Tibial artery (tissue), 4 donors: ENCODE measurements around the gene SLC8A3.

Experiments used
- DNase-seq, 2 donors: peaks; one replicate each; pipeline ENCODE4 v3.0.0-alpha.2; 2019
- H3K27ac ChIP-seq, 2 donors: fragments of 200-600 bp; sonication (generic) in 1 of 2; 1 replicate in 1 of 2; 2 replicates in 1 of 2; pipeline ENCODE4 v1.5.1; 2018 to 2019; ENCODE audit warnings: mild to moderate bottlenecking in 1 of 2
- H3K27me3 ChIP-seq, 2 donors: fragments of 200-600 bp; sonication (generic) in 1 of 2; one replicate each; pipeline versions ENCODE4 v1.5.1 to v1.6.0; 2016 to 2019
- H3K36me3 ChIP-seq, 3 donors: fragments of 200-600 bp; sonication (generic) in 2 of 3; one replicate each; pipeline ENCODE4 v1.5.1; 2016 to 2019; ENCODE audit warnings: mild to moderate bottlenecking in 2 of 3
- H3K4me1 ChIP-seq, 4 donors: fragments of 200-600 bp; sonication (generic) in 2 of 4; 1 replicate in 3 of 4; 2 replicates in 1 of 4; pipeline ENCODE4 v1.5.1; 2016 to 2019
- H3K4me3 ChIP-seq, 2 donors: fragments of 200-600 bp; sonication (generic) in 1 of 2; 1 replicate in 1 of 2; 2 replicates in 1 of 2; pipeline ENCODE4 v1.5.1; 2018 to 2019; ENCODE audit warnings: mild to moderate bottlenecking in 2 of 2
- H3K9me3 ChIP-seq, 3 donors: fragments of 200-600 bp; sonication (generic) in 1 of 3; one replicate each; pipeline ENCODE4 v1.5.1; 2016 to 2019
- CTCF ChIP-seq, 2 experiments: fragments of 200-600 bp in 1 of 2; fragments of 450-650 bp in 1 of 2; IDR thresholded peaks; one replicate each; pipeline ENCODE4 v1.5.1; 2017 to 2019; ENCODE audit warnings: antibody characterized with exemption in 2 of 2, mild to moderate bottlenecking in 1 of 2, moderate library complexity in 1 of 2
- intact Hi-C: fragments of 100-400 bp; cut with DNase I; formaldehyde crosslinking; loops from one replicate; pipeline ENCODE4 v1.15.0; 2023; ENCODE audit warnings: low total_unique reads

Gene SLC8A3

GRCh38 chr14:70152704-70153103 is 36.0 kb downstream of the SLC8A3 start:
- no peak for TF ChIP-seq CTCF (IDR thresholded peaks at IDR 0.05)
- Histone ChIP-seq H3K4me1 (no peaks in the 10 kb centered on the region), H3K27me3 (peaks cover 0 to 22% of the 10 kb centered on the region in 2 donors), H3K4me3 (no peak overlapping the region), H3K27ac (no peak overlapping the region), H3K36me3 (no peaks in the 10 kb centered on the region), H3K9me3 (no peaks in the 10 kb centered on the region)
- intact Hi-C loops: no loop called here
- no peak for DNase-seq

GRCh38 chr14:70152081-70152480 is 36.7 kb downstream of the SLC8A3 start:
- Histone ChIP-seq H3K4me3 (no peak overlapping the region), H3K27me3 (peaks cover 0 to 17% of the 10 kb centered on the region in 2 donors), H3K9me3 (no peaks in the 10 kb centered on the region), H3K36me3 (no peaks in the 10 kb centered on the region), H3K4me1 (no peaks in the 10 kb centered on the region), H3K27ac (no peak overlapping the region)
- no peak for TF ChIP-seq CTCF (IDR thresholded peaks at IDR 0.05)
- no peak for DNase-seq
- intact Hi-C loops: no loop called here

- H3K9me3 ChIP-seq: no peaks in the 10 kb centered on the region
- no peaks in the 10 kb centered on the region for H3K36me3 ChIP-seq
These were observed 39.1 kb downstream of the SLC8A3 start for GRCh38 chr14:70149596-70150165.

GRCh38 chr14:70148911-70149595 is 39.7 kb downstream of the SLC8A3 start:
- TF ChIP-seq CTCF (IDR thresholded peaks at IDR 0.05): no peak
- intact Hi-C loops: no loop called here
- Histone ChIP-seq H3K4me3 (no peak overlapping the region), H3K27ac (no peak overlapping the region), H3K36me3 (no peaks in the 10 kb centered on the region), H3K27me3 (peaks cover 0 to 21% of the 10 kb centered on the region in 2 donors), H3K4me1 (no peaks in the 10 kb centered on the region), H3K9me3 (no peaks in the 10 kb centered on the region)
- no peak for DNase-seq

More at GRCh38 chr14:70149596-70150165, 39.1 kb downstream of the SLC8A3 start:
- TF ChIP-seq CTCF (IDR thresholded peaks at IDR 0.05): no peak
- no peak for DNase-seq
- H3K4me1 ChIP-seq: no peaks in the 10 kb centered on the region
- H3K27me3 ChIP-seq: peaks cover 0 to 21% of the 10 kb centered on the region in 2 donors
- no peak overlapping the region for H3K27ac ChIP-seq
- H3K4me3 ChIP-seq: no peak overlapping the region
- intact Hi-C loops: no loop called here

- DNase-seq: no peak
- no peak overlapping the region for H3K27ac ChIP-seq
- no peaks in the 10 kb centered on the region for H3K9me3 ChIP-seq
- H3K27me3 ChIP-seq: peaks cover 0 to 23% of the 10 kb centered on the region in 2 donors
- no peak overlapping the region for H3K4me3 ChIP-seq
- no peaks in the 10 kb centered on the region for H3K4me1 ChIP-seq
- H3K36me3 ChIP-seq: no peaks in the 10 kb centered on the region
- no peak for TF ChIP-seq CTCF (IDR thresholded peaks at IDR 0.05)
- intact Hi-C loops: no loop called here
These were observed 40.4 kb downstream of the SLC8A3 start for GRCh38 chr14:70148351-70148750.
